Kidney capillary endothelial cell (primary cell): ENCODE results near the gene PSEN2.

Experiments
- DNase-seq: peaks from one replicate; pipeline ENCODE4 v3.0.0-alpha.2; 2018; ENCODE audit warnings: low spot score

PSEN2 gene

GRCh38 chr1:226864311-226864710, 6.1 kb upstream of the PSEN2 start:
- DNase-seq = no peak

DNA sequence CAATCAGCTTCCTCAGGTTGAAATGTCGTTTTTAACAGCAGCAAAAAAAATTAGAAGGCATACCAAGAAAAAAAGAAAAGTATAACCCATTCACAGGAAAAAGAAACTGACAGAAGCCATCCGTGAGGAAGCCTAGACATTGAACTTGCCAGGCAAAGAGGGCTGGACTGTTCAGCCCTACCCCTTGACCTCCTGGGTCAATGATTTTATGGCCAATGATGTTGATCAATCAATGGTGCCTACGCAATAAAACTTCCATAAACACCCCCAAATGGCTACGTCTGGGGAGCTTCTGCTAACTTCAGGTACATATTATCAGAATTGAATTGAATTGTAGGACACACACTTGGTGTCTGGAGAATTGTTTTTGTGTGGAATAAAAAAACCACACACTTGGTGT, 4.8 kb upstream of the PSEN2 start:
- no peak for DNase-seq

DNA sequence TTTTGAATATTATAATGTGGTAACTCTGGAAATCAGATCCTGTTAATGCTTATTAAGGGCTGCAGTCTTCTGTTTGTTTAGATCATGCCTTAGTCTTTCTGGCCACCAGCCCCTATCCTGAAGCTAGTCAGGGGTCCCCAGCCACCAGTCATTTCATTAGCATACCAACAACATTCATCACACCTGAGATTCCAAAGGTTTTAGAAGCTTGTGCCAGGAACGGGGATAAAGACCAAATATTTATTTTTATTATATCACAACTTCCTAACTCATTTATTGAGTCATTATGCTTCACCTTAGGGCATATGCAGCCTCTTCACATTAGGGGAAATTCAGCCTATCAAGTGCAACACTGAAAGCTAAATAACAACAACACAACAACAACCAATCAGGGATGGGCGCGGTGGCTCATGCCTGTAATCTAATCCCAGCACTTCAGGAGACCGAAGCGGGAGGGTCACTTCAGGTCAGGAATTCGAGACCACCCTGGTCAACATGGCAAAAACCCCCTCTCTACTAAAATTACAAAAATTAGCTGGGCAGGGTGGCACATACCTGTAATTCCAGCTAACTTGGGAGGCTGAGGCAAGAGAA, 2.9 kb upstream of the PSEN2 start:
- no peak for DNase-seq

- no peak for DNase-seq
Measured at GRCh38 chr1:226868726-226869125, 1.7 kb upstream of the PSEN2 start.

DNA sequence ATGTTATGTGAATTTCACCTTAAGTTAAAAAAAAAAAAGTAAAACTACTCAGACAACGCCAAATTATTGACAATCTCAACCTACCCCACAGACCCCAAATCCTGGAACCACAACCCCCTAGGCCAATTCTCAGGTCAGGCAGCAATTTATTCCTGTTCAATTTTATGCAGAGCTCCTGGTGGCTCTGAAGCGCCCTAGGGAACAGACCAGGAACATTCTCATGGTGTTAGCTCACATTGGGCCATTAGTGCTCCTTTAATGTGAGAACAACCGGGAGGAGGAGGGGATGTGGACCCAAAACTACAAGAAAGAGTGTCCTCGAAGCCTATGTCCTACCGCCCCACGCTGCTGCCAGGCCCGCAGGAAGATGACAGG, 403 bp upstream of the PSEN2 start:
- no peak for DNase-seq

GRCh38 chr1:226871636-226872327, 1.4 kb downstream of the PSEN2 start:
- DNase-seq = no peak

GRCh38 chr1:226872437-226872836, 2.0 kb downstream of the PSEN2 start:
- peak; percentile 21 for DNase-seq

DNA sequence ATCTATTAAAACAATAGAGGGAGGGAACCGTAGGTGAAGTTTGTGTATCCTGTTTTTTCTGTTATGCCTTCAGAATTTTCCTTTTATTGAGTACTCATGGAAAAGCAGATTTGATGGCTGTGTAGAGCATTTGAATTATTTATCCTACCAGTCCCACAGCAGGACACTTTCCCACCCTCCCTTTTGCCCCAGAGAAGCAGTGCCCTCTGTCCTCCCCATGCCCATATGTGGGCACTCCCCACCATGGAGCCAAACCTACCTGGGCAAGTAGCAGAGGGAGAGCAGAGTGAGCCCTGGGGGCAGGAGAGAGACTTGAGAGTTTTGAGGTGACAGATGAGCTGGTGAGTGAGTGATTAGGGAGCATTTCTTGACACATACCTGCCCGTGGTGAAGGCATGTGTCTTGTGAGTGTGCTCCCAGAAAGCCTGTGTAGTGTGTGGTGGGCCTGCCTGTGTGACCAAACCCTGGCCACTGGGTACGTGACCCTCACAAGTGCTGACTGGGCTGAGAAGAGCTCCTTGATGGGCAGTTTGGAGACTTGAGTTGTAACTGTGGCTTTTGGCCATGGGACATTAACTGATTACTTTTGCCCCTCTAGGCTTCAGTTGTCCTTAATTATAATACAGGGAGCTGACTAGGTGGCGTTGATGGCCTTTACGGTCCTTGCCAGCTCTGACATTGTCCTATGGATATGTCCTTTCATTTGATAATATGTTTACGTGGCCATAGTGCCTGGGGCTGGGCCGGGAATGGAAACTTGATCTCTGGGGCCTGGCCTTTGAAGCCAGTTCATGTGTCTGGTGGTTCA, 3.6 kb downstream of the PSEN2 start:
- DNase-seq = no peak

GRCh38 chr1:226874579-226875425, 4.4 kb downstream of the PSEN2 start:
- no peak for DNase-seq

DNA sequence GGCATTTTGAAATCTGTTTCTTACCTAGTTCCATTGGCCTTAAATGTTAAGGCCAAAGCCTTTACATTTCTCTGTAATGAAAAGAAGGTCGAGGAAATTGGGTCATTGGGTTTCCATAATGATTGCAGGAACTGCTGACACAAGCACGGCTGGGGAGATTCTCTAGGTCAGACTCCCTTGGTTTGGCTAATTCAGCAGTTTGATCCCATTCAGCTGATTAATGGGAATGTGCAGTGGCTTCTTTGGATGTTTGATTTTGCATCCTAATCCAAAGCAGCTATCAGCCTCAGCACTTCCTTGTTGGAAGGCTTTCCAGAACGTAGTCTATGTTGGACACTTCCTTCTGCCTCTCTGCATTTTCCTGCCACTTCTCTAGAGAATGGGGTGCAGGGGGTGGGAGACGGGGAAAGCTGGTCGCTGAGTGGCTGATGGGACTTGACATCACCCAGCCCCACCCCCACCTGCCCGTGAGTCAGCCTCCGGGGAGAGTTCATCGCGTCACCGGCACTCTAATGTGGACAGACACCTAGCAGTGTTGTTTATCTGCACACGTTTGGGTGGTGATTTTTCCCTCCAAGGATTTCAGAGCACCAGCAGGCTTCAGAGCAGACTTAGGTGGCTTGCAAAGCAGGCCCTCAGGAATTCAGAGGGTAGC, 5.4 kb downstream of the PSEN2 start:
- DNase-seq = no peak

GRCh38 chr1:226877669-226878068, 7.3 kb downstream of the PSEN2 start:
- no peak for DNase-seq

DNA sequence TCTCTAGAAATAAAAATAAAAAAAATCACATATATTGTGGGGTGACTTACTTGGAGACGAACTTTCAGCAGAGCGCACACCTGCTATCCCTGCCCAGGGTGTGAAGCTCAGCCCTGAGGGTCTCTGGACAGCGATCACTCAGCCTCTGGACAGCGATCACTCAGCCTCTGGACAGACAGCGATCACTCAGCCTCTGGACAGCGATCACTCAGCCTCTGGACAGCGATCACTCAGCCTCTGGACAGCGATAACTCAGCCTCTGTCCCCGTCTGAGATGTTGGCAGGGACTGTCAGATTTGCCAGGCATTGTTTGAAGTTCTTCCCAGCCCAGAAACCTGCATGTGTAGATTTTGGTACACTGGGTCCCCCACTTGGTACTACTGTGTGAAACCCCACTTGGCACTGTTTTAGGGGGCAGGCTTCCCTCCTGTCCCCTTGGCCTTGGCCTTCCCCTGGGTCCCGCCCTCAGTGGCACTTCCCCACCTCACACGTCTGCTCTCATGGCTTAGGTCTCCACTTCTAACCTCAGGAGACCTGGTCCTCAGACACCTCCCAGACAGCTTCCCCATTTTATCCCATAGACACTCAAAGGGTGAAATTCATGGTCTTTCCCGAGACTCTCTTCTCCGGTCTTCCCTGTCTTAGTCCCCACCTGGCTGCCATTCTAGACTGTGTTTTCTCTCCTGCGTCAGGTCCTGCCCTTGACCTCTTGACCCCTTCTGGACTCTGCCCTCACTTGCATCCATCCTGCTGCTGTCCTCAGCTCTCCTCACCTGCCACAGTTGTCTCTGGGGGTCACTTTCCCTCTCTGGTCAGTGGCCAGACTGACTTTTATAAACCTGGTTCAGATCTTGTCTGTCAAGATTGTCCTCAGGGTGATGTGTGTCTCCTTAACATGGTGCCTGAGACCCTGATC, 10.2 kb downstream of the PSEN2 start:
- DNase-seq = no peak

DNA sequence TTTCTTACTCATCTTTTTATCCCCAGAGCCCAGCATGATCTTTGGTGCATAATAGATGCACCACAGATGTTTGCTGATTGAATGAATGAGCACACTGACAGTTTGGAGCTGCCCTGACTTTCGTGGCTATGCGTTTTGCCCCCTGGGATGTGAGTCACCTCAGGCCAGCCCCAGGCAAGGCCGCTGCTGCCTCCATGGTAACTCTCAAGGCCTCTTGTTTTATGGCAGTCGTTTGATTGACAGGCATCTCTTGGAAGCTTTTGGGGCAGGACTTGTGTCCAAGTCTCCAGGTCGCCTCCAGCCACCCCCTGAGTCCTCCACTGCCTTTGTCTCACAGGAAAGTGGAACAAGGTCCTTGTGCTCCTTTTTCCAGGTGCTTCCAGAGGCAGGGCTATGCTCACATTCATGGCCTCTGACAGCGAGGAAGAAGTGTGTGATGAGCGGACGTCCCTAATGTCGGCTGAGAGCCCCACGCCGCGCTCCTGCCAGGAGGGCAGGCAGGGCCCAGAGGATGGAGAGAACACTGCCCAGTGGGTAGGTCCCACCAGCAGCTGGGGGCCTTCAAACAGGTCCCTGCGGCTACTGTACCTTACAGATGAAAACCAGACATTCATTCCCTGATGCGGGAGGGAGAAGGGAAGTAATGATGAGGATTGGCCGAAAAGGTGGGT, 11.2 kb downstream of the PSEN2 start:
- no peak for DNase-seq

GRCh38 chr1:226882187-226882586, 11.8 kb downstream of the PSEN2 start:
- no peak for DNase-seq

DNA sequence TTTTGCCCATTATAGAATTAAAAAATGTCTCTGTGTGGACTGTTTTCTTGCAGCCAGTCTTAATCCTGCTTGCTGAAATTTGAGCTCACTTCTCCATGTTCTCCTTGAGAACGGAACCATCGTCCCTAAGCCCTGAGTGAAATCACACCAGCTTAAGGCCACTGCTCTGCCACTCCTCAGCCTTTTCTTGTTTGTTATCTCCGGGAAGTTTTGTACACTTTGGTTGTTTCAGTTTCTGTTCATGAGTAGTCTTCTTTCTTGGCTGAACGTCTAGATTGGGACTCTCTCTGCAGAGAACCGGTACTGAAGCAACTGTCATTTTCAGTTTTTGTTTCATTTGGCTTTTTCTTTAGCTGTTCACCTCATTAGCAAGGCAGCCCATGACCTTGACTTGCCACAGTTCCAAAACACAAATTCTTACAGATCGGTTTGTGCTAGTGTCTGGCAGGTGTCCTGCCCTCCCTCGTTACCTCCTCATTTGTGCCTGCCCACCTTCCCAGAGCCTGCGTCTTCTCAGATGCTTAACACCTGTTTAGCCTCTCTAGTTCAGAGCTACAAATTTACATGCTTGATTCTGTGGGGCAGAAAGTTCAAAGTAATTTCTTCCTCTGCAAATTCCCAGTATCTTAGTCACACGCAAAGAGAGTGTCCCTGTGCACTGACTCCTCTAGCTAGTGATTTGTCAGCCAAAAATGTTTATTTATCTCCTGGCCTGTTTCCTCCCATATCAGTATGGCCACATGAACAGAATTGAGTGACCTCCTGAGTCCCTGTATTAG, 12.4 kb downstream of the PSEN2 start:
- peak; percentile 50 for DNase-seq

- DNase-seq = no peak
Measured at GRCh38 chr1:226883630-226884029, 13.2 kb downstream of the PSEN2 start.

DNA sequence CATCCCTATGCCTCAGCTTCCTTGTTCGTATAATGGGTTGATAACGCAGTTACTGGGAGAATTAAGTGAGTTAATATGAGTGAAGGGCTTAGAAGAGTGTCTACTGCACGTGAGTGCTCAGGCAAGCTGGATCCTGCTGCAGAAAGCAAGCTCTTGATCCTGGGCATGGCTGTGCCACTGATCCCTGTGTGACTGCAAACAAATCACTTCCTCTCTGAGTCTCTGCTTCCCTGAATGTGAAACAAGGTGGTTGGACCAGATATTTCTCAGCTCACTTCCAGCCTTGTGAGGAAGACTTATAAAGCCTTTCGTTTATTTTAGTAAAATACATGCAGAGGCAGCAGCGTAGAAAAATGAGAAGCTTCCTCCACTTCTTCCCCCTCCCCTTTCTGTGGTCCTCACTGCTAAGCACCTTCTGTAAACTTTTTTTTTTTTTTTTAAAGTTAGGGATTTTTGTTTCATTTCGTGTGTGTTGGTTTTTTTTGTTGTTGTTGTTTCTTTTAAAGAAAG, 13.8 kb downstream of the PSEN2 start:
- DNase-seq = peak; percentile 37

GRCh38 chr1:226884966-226885820, 14.8 kb downstream of the PSEN2 start:
- DNase-seq = no peak
